Retinal pigment epithelial cell (primary cell): Measurements from ENCODE around the gene DENND2A.
"Not testable (repeated sequence)": the region's sequence is repeated elsewhere in the genome, so short reads cannot be mapped to it uniquely, and the experiment has no call there.

Source experiments
- DNase-seq: peaks from one replicate; pipeline ENCODE4 v3.0.0-alpha.2; 2010; ENCODE audit warnings: low read depth
- H3K4me3 ChIP-seq: 2 replicates; pipeline ENCODE4 v1.5.1; 2011; ENCODE audit warnings: mild to moderate bottlenecking, low read length, control low read depth, moderate library complexity
- TF ChIP-seq, protein P1 (sequence below): conservative IDR thresholded peaks from 2 replicates; pipeline ENCODE4 v1.5.1; 2011; ENCODE audit warnings: low read depth, low read length, control low read depth, inconsistent platforms

Gene DENND2A

DNA sequence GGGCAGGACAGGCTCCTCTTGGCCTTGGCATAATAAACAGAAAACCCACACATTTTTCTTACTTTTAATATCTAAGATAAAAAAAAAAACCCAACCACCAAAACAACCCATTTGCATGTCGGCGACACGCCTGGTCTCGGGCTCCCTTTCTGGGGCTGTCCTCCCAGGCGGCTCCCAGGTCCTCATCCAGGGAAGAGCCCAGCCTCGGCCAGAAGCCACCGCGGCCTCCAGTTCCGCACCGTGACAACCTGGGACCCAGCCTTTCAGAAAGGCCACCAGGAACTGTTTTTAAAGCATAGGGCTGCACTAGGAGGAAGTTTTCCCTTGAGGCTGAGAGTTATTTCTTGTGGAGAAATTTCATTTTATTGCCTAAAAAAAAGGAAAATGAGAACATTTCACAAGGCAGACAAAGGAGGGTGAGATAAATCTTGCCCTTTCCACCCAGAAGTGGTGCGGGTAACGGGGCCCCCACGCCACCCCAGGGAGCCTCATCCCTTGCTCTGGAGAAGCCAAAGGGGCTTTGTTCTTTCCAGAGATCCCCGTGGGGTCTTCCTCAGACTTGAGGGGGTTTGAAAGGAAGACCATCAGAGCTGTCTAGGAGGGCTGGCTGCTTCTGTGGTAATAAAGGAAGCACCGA lies 122.1 kb downstream of the DENND2A start:
- TF ChIP-seq, protein P1, sequence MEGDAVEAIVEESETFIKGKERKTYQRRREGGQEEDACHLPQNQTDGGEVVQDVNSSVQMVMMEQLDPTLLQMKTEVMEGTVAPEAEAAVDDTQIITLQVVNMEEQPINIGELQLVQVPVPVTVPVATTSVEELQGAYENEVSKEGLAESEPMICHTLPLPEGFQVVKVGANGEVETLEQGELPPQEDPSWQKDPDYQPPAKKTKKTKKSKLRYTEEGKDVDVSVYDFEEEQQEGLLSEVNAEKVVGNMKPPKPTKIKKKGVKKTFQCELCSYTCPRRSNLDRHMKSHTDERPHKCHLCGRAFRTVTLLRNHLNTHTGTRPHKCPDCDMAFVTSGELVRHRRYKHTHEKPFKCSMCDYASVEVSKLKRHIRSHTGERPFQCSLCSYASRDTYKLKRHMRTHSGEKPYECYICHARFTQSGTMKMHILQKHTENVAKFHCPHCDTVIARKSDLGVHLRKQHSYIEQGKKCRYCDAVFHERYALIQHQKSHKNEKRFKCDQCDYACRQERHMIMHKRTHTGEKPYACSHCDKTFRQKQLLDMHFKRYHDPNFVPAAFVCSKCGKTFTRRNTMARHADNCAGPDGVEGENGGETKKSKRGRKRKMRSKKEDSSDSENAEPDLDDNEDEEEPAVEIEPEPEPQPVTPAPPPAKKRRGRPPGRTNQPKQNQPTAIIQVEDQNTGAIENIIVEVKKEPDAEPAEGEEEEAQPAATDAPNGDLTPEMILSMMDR, result no peak
- DNase-seq, result no peak
- no peak overlapping the region for H3K4me3 ChIP-seq

DNA sequence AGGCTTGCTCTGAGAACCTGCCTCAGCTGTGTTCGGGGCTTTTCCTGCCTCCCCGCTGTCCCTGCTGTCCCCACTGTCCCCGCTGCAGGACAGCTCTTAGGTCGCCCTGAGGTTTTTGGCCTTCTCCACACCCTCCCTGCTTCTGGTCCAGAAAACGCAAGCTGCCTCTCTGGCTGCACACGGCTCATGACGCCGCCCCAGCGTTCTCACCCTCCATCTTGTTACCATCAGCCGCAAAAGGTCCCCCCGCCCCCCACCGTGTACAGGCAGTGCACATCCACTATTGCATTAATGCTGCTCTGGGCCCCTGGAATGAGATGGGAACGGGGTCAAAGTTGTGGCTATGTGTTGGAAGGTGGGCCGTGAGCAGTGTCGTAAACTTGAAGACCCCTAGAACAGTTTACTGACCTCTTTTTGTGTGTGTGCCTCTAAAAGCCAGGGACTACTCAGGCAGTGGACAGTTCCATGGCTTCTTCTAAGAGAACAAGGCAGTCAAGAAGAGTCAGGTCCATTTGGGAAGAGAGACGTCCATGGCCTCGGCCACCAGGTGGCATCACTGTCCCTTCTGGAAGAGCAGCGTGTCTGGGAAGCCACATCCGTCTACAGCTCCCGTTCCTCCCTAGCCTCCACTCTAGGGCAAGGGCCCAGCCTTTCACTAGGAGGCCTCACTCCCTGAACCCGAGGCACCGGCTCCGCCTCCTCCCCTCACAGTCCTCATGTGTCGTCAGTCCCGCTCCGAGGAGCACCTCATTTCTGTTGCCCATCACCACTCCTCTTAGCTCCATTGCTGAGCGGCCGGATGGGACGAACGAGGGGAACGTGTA lies 122.9 kb downstream of the DENND2A start:
- TF ChIP-seq, protein P1, result peak; percentile 87
- H3K4me3 ChIP-seq, result no peak overlapping the region
- DNase-seq, result no peak

DNA sequence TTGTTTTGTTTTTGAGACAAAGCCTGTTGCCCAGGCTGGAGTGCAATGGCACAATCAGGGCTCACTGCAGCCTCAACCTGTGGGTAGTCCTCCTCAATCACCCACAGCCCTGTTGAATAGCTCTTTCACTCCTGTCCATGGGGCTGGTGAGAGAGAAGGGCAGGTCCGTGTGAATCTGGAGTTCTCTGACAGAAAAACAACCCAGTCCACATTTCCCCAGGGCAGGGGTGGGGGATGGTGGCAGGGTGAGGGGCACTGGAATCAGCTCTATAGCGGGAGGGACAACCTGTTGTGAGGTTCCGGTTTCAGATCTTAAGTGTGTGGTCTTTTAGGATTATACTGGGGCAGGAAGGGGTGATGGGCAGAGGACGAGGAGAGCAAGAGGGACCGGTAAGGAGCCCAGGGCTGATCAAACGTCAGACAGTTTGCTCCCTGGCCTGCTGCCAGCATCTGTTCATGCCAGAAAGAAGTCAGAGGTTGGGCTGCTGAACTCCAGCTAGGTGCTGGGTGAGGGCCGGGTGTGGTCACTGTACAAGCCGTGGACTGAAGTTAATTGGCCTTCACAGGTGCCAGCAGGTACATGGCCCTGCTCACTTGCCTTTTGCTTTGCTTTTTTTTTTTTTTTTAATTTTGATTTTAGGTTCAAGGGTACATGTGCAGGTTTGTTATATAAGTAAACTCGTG lies 128.2 kb downstream of the DENND2A start:
- no peak for DNase-seq

GRCh38 chr7:140509789-140510188 lies 130.8 kb downstream of the DENND2A start:
- TF ChIP-seq, protein P1, result no peak

More for the DNA sequence above, 128.2 kb downstream of the DENND2A start:
- TF ChIP-seq, protein P1, result no peak
- no peak overlapping the region for H3K4me3 ChIP-seq

DNA sequence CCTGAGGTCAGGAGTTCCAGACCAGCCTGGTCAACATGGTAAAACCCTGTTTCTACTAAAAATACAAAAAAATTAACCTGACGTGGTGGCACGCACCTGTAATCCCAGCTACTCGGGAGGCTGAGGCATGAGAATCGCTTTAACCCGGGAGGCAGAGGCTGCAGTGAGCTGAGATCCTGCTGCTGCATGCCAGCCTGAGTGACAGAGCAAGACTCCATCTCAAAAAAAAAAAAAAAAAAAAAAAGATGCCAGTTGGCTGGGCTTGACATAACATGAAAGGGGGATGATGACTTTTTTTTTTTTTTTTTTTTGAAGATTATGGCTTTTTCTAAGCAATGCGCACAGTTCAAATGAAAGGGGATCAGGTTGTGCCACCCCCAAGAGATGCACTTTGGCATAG lies 133.1 kb downstream of the DENND2A start:
- H3K4me3 ChIP-seq, DNase-seq: not testable (repeated sequence)

More at GRCh38 chr7:140509789-140510188, 130.8 kb downstream of the DENND2A start:
- no peak for DNase-seq
- no peak overlapping the region for H3K4me3 ChIP-seq

DNA sequence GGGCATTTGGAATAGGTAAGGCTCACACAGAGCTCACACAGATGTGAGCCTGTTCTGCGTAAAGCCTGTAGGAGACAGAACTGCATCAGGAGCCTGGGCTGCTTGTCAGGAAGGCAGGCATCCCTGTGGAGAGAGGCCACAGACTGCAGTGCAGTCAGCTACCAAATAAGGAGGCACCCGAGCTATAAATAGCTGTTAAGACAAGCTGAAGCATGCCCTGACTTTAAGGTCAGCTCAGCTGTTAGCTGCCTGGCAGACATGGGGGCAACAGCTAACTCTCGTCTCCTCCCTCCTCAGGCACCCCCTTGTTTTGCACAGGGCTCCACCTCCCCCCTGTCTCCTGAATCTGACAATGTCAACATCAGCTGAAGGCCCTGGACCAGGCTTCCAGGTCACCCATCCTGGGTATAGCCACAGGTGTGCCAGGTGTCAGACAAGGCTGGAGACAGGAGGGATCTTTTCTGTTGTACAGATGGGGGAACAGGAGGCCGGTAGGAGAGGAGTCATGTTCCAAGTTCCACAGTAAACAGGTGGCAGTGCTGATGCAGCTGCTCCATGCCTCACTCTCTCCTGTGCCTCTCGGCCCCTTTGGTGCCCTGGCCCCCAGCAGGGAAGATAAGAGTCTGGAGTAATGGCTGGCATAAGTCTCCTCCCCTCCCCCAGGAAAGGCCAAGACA lies 133.7 kb downstream of the DENND2A start:
- no peak overlapping the region for H3K4me3 ChIP-seq
- TF ChIP-seq, protein P1, result no peak
- no peak for DNase-seq

DNA sequence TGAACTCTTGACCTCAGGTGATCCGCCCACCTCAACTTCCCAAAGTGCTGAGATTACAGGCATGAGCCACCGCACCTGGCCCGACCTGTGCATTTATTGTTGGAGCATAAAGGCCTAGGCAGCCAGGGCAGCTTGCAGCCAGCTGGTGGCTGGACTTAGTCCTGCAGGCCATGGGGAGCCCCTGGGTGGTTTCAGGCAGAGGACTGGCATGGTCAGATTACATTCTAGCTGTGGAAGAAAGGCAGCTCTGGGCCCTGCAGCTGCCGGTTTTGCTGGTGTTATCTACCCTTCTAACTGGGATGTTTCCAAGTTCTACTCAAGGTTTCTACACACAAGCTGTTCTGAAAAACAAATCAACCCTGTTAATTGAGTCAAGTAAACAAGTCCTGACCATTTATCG lies 138.6 kb downstream of the DENND2A start:
- H3K4me3 ChIP-seq, result no peak overlapping the region
- no peak for DNase-seq
- TF ChIP-seq, protein P1, result no peak

DNA sequence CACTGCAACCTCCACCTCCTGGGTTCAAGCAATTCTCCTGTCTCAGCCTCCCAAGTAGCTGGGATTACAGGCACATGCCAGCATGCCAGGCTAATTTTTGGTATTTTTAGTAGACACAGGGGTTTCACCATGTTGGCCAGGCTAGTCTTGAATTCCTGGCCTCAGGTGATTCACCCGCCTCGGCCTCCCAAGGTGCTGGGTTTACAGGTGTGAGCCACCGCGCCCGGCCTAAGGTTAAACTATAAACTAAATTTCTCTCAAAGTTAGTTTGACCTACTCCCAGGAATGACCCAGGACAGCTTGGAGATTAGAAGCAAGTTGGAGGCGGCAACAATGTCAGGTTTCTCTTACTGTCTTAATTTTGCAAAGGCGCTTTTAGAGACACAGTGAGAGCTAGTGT lies 142.8 kb downstream of the DENND2A start:
- not testable (repeated sequence) for DNase-seq, H3K4me3 ChIP-seq
